Testis (tissue), 3 donors: Measurements from ENCODE around the gene RNF31. TPM values are rescaled to one million over a fixed set of nuclear protein-coding genes. Genes with fewer than 3 reads are reported as not detected.

Experiments
- DNase-seq: peaks from one replicate; pipeline ENCODE4 v3.0.0-alpha.2; 2019
- H3K27ac ChIP-seq, 2 donors: fragments of 200-600 bp; sonication (generic); one replicate each; pipeline ENCODE4 v1.5.1; 2019
- H3K27me3 ChIP-seq: fragments of 200-600 bp; sonication (generic); one replicate; pipeline ENCODE4 v1.5.1; 2019
- H3K36me3 ChIP-seq: fragments of 200-600 bp; sonication (generic); one replicate; pipeline ENCODE4 v1.5.1; 2017; ENCODE audit warnings: low read depth; ENCODE audit errors: missing control alignments
- H3K4me1 ChIP-seq: fragments of 200-600 bp; sonication (generic); one replicate; pipeline ENCODE4 v1.5.1; 2019
- H3K4me3 ChIP-seq, 2 donors: fragments of 200-600 bp; sonication (generic); one replicate each; pipeline ENCODE4 v1.5.1; 2017 to 2019
- H3K9me3 ChIP-seq: fragments of 200-600 bp; sonication (generic); one replicate; pipeline ENCODE4 v1.5.1; 2017
- POLR2A ChIP-seq: fragments of 450-650 bp; IDR thresholded peaks from one replicate; pipeline ENCODE4 v1.6.1; 2017; ENCODE audit warnings: antibody characterized with exemption, mild to moderate bottlenecking, moderate library complexity
- WGBS, 2 donors: methylation state at CpG; one replicate each; pipeline ENCODE4 v1.1.5; 2018; 5-methylcytosine and 5-hydroxymethylcytosine counted together
- intact Hi-C: fragments of 100-400 bp; cut with DNase I; formaldehyde crosslinking; loops from one replicate; pipeline ENCODE4 v1.15.1; 2023; ENCODE audit warnings: low total_unique reads
- polyA plus RNA-seq: library from polyadenylated mRNA; stranded (reverse); fragments of 350-450 nt; fragmentation: Illumina TruSeq; extraction: RNeasy Lipid Tissue Mini Kit (QIAGEN cat#74804); gene quantifications from one replicate; pipeline ENCODE4 v1.2.3, GENCODE V29; 2014; ENCODE audit warnings: low read depth, low replicate concordance; ENCODE audit not compliant: insufficient read depth
- total RNA-seq, 2 donors: library from RNA; depleted of rRNA; stranded (reverse); fragments of >200 nt; gene quantifications; one replicate each; pipeline ENCODE4 v1.2.3, GENCODE V29; 2016
- TF ChIP-seq, protein P1 (sequence below), 3 experiments: fragments of 450-650 bp in 2 of 3; fragments of 200-600 bp in 1 of 3; sonication (generic) in 1 of 3; IDR thresholded peaks; one replicate each; pipeline ENCODE4 v1.5.1; 2016 to 2019; ENCODE audit warnings: antibody characterized with exemption in 3 of 3, mild to moderate bottlenecking in 2 of 3, moderate library complexity in 1 of 3

The RNF31 gene
- total and polyA plus RNA-seq, 3 donors from 2014 or later, result 71.0 to 96.8 (median 94.5) TPM

DNA sequence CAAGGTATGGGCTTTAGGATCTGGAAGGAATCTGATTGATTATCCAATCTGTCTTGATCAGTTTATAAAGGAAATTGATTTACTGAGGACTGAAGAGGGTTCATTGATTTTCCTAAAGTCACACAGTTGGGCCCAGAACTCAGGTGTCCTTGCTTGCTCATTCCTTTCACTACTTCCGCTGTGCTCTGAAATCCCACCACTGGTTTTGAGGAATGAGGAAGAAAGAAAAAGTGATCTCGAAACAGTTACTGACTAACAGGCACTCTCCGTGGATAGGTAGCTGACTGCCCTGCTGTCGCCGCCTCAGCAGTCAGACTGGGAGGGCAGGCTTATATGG lies 16.9 kb upstream of the RNF31 start, which contains the start of gene FITM1:
Gene FITM1 (plus strand): TSS at position 280 of the 337 bp plus-strand sequence. CDS start 905 bp downstream, outside the sequence.
- Histone ChIP-seq H3K27me3 (no peaks in the 10 kb centered on the region), H3K9me3 (no peaks in the 10 kb centered on the region), H3K36me3 (no peaks in the 10 kb centered on the region), H3K27ac (peak within 1 kb of the TSS in 1 of 2 donors; percentile 46), H3K4me3 (no peak within 1 kb of the TSS), H3K4me1 (peaks cover 10% of the 10 kb centered on the region)
- DNase-seq, result no peak
- WGBS, 2 donors, result 86 to 91% methylated on average over 5 of the region's 5 CpGs
- TF ChIP-seq, protein P1, sequence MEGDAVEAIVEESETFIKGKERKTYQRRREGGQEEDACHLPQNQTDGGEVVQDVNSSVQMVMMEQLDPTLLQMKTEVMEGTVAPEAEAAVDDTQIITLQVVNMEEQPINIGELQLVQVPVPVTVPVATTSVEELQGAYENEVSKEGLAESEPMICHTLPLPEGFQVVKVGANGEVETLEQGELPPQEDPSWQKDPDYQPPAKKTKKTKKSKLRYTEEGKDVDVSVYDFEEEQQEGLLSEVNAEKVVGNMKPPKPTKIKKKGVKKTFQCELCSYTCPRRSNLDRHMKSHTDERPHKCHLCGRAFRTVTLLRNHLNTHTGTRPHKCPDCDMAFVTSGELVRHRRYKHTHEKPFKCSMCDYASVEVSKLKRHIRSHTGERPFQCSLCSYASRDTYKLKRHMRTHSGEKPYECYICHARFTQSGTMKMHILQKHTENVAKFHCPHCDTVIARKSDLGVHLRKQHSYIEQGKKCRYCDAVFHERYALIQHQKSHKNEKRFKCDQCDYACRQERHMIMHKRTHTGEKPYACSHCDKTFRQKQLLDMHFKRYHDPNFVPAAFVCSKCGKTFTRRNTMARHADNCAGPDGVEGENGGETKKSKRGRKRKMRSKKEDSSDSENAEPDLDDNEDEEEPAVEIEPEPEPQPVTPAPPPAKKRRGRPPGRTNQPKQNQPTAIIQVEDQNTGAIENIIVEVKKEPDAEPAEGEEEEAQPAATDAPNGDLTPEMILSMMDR (IDR thresholded peaks at IDR 0.05), result no peak
- no peak for TF ChIP-seq POLR2A
- intact Hi-C loops, result no loop called here

DNA sequence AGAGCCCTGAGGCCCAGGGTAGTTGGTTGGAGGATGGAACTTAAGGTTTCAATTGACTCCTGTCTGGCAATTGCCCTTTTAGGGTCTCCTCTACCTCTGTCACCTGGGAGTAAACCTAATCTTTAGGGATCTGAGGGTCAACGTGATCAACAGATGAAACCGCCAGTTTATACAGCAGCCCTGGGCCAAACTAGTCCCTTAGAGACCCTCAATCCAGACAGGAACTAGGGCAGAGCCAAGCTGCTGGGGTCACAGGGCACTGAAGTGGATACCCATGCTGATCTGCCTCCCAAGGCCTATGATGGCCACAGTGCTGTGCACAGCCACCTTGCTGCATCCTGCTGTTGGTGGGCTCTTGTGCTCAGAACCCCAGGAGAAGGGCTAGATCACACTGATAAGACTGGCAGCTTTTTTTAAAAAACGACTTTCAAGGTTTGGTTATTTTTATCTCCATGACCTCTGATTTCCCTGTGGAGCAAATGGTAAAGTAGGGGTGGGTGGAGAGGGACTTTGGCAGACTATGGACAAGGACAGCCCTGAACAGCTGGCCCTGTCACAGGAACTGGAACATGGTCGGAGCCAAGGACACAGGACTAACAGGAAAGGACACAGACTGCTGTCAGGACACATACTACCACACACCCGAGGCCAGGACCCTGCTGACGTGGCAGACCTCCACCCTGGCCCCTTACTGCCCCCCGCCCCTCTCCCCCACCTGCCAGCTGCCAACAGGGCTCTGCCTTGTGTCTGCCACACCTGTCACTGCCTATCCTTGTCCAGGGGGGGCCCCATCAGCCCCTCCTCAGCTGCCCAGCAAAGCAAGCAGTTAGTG lies 16.4 kb upstream of the RNF31 start:
- TF ChIP-seq, protein P1 (IDR thresholded peaks at IDR 0.05), result no peak
- TF ChIP-seq POLR2A, result no peak
- Histone ChIP-seq H3K27ac (peak overlapping the region in 1 of 2 donors; percentile 46), H3K27me3 (no peaks in the 10 kb centered on the region), H3K4me1 (peaks cover 13% of the 10 kb centered on the region), H3K4me3 (no peak overlapping the region), H3K9me3 (no peaks in the 10 kb centered on the region), H3K36me3 (no peaks in the 10 kb centered on the region)
- WGBS, 2 donors, result 48 to 56% methylated on average over 5 to 7 of the region's 7 CpGs
- intact Hi-C loops, result no loop called here
- DNase-seq, result no peak

DNA sequence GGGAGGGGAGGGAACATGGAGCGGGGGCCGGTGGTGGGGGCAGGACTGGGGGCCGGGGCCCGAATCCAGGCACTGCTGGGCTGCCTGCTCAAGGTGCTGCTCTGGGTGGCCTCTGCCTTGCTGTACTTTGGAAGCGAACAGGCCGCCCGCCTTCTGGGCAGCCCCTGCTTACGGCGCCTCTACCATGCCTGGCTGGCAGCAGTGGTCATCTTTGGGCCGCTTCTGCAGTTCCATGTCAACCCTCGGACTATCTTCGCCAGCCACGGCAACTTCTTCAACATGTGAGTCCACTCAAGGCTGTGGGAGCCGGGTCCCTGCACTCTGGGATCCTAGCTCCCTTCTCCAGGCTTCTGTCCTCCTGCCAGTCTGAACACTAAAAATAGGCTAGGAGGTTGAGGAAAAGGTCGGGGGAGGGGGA lies 15.7 kb upstream of the RNF31 start:
- Histone ChIP-seq H3K4me3 (no peak overlapping the region), H3K4me1 (peaks cover 14% of the 10 kb centered on the region), H3K36me3 (no peaks in the 10 kb centered on the region), H3K27ac (peak overlapping the region in 1 of 2 donors; percentile 46), H3K9me3 (no peaks in the 10 kb centered on the region), H3K27me3 (no peaks in the 10 kb centered on the region)
- WGBS, 2 donors, result 64 to 66% methylated on average over 15 of the region's 15 CpGs
- intact Hi-C loops, result no loop called here
- TF ChIP-seq, protein P1 (IDR thresholded peaks at IDR 0.05), result no peak
- no peak for TF ChIP-seq POLR2A
- no peak for DNase-seq

DNA sequence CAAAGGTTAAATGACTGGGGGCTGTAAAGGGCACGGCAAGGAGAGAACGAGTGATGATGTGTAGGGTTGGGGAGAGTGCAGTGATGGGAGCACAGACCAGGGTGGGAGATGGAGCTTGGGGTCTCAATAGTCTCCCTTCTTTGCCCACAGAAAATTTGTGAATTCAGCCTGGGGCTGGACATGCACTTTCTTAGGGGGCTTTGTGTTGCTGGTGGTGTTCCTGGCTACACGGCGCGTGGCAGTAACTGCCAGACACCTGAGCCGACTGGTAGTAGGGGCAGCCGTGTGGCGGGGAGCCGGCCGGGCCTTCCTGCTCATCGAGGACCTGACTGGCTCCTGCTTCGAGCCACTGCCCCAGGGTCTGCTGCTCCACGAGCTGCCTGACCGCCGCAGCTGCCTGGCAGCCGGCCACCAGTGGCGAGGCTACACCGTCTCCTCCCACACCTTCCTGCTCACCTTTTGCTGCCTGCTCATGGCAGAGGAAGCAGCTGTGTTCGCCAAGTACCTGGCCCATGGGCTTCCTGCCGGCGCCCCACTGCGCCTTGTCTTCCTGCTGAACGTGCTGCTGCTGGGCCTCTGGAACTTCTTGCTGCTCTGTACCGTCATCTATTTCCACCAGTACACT lies 15.1 kb upstream of the RNF31 start:
- H3K27ac ChIP-seq, result no peak overlapping the region

More for the DNA sequence above, 15.1 kb upstream of the RNF31 start:
- intact Hi-C loops, result no loop called here
- TF ChIP-seq, protein P1 (IDR thresholded peaks at IDR 0.05), result no peak
- TF ChIP-seq POLR2A, result no peak
- H3K27me3 ChIP-seq, result no peaks in the 10 kb centered on the region
- H3K4me3 ChIP-seq, result no peak overlapping the region
- no peak for DNase-seq
- H3K9me3 ChIP-seq, result no peaks in the 10 kb centered on the region
- H3K36me3 ChIP-seq, result no peaks in the 10 kb centered on the region
- 72 to 76% methylated on average over 22 to 24 of the region's 24 CpGs for WGBS, 2 donors
- H3K4me1 ChIP-seq, result peaks cover 20% of the 10 kb centered on the region
